Measurements from ENCODE around the gene ITSN1. TPM values are rescaled to one million over a fixed set of nuclear protein-coding genes. Genes with fewer than 3 reads are reported as not detected.
"Not testable (repeated sequence)": the region's sequence is repeated elsewhere in the genome, so short reads cannot be mapped to it uniquely, and the experiment has no call there.

Gene ITSN1
- total RNA-seq, 2 experiments from 2014 or later: 3.6 to 6.6 TPM

- Mint-ChIP-seq H3K4me1 (no peaks in the 10 kb centered on the region), H3K27me3 (no peaks in the 10 kb centered on the region), H3K27ac (no peak overlapping the region), H3K36me3 (no peaks in the 10 kb centered on the region), H3K4me3 (no peak overlapping the region), H3K9me3 (no peaks in the 10 kb centered on the region)
- DNase-seq: no peak
Measured at GRCh38 chr21:33662046-33662445, 19.7 kb downstream of the ITSN1 start.

- no peak for DNase-seq
- H3K4me3 Mint-ChIP-seq: no peak overlapping the region
- H3K9me3 Mint-ChIP-seq: no peaks in the 10 kb centered on the region
- no peaks in the 10 kb centered on the region for H3K27me3 Mint-ChIP-seq
- no peaks in the 10 kb centered on the region for H3K4me1 Mint-ChIP-seq
- no peak overlapping the region for H3K27ac Mint-ChIP-seq
- H3K36me3 Mint-ChIP-seq: no peaks in the 10 kb centered on the region
Measured at GRCh38 chr21:33663241-33663640, 20.9 kb downstream of the ITSN1 start.

- Mint-ChIP-seq H3K9me3 (no peaks in the 10 kb centered on the region), H3K4me3 (no peak overlapping the region), H3K27ac (no peak overlapping the region), H3K4me1 (no peaks in the 10 kb centered on the region), H3K36me3 (no peaks in the 10 kb centered on the region), H3K27me3 (no peaks in the 10 kb centered on the region)
- no peak for DNase-seq
Measured at GRCh38 chr21:33664135-33664534, 21.8 kb downstream of the ITSN1 start.

GRCh38 chr21:33666153-33666552 is 23.9 kb downstream of the ITSN1 start:
- H3K9me3 Mint-ChIP-seq: no peaks in the 10 kb centered on the region
- H3K4me3 Mint-ChIP-seq: no peak overlapping the region
- no peaks in the 10 kb centered on the region for H3K27me3 Mint-ChIP-seq
- H3K36me3 Mint-ChIP-seq: no peaks in the 10 kb centered on the region
- no peaks in the 10 kb centered on the region for H3K4me1 Mint-ChIP-seq
- no peak for DNase-seq
- no peak overlapping the region for H3K27ac Mint-ChIP-seq

GRCh38 chr21:33667636-33668035 is 25.3 kb downstream of the ITSN1 start:
- Mint-ChIP-seq H3K27me3 (no peaks in the 10 kb centered on the region), H3K4me1 (no peaks in the 10 kb centered on the region), H3K27ac (no peak overlapping the region), H3K36me3 (no peaks in the 10 kb centered on the region), H3K9me3 (no peaks in the 10 kb centered on the region), H3K4me3 (no peak overlapping the region)
- DNase-seq: no peak

- Mint-ChIP-seq H3K36me3 (no peaks in the 10 kb centered on the region), H3K4me3 (no peak overlapping the region), H3K4me1 (no peaks in the 10 kb centered on the region), H3K27ac (no peak overlapping the region), H3K9me3 (no peaks in the 10 kb centered on the region), H3K27me3 (no peaks in the 10 kb centered on the region)
- no peak for DNase-seq
Measured at GRCh38 chr21:33668180-33668579, 25.9 kb downstream of the ITSN1 start.

GRCh38 chr21:33668620-33669019 is 26.3 kb downstream of the ITSN1 start:
- Mint-ChIP-seq H3K27ac (no peak overlapping the region), H3K4me1 (no peaks in the 10 kb centered on the region), H3K9me3 (no peaks in the 10 kb centered on the region), H3K36me3 (no peaks in the 10 kb centered on the region), H3K27me3 (no peaks in the 10 kb centered on the region), H3K4me3 (no peak overlapping the region)
- DNase-seq: no peak

- Mint-ChIP-seq H3K27me3 (no peaks in the 10 kb centered on the region), H3K36me3 (no peaks in the 10 kb centered on the region), H3K9me3 (no peaks in the 10 kb centered on the region), H3K4me3 (no peak overlapping the region), H3K27ac (no peak overlapping the region), H3K4me1 (no peaks in the 10 kb centered on the region)
- no peak for DNase-seq
Measured at GRCh38 chr21:33670076-33670978, 28.0 kb downstream of the ITSN1 start.

- Mint-ChIP-seq H3K4me1 (no peaks in the 10 kb centered on the region), H3K4me3 (no peak overlapping the region), H3K27me3 (no peaks in the 10 kb centered on the region), H3K27ac (no peak overlapping the region), H3K9me3 (no peaks in the 10 kb centered on the region), H3K36me3 (no peaks in the 10 kb centered on the region)
- no peak for DNase-seq
Measured at GRCh38 chr21:33673473-33673872, 31.2 kb downstream of the ITSN1 start.

- H3K36me3 Mint-ChIP-seq: no peaks in the 10 kb centered on the region
- H3K9me3 Mint-ChIP-seq: no peaks in the 10 kb centered on the region
- H3K4me1 Mint-ChIP-seq: no peaks in the 10 kb centered on the region
- no peak for DNase-seq
- no peaks in the 10 kb centered on the region for H3K27me3 Mint-ChIP-seq
- H3K4me3 Mint-ChIP-seq: no peak overlapping the region
- H3K27ac Mint-ChIP-seq: no peak overlapping the region
Measured at GRCh38 chr21:33674226-33674625, 31.9 kb downstream of the ITSN1 start.

- H3K4me1 Mint-ChIP-seq, H3K27ac Mint-ChIP-seq, H3K9me3 Mint-ChIP-seq, DNase-seq, H3K36me3 Mint-ChIP-seq, H3K4me3 Mint-ChIP-seq, H3K27me3 Mint-ChIP-seq: not testable (repeated sequence)
Measured at GRCh38 chr21:33676666-33677065, 34.4 kb downstream of the ITSN1 start.

- H3K27ac Mint-ChIP-seq: no peak overlapping the region
Measured at GRCh38 chr21:33677450-33677849, 35.1 kb downstream of the ITSN1 start.

GRCh38 chr21:33680870-33681269 is 38.6 kb downstream of the ITSN1 start:
- H3K36me3 Mint-ChIP-seq: no peaks in the 10 kb centered on the region
- DNase-seq: no peak
- H3K27ac Mint-ChIP-seq: no peak overlapping the region
- H3K27me3 Mint-ChIP-seq: no peaks in the 10 kb centered on the region
- no peaks in the 10 kb centered on the region for H3K4me1 Mint-ChIP-seq
- no peaks in the 10 kb centered on the region for H3K9me3 Mint-ChIP-seq
- H3K4me3 Mint-ChIP-seq: no peak overlapping the region

More at GRCh38 chr21:33677450-33677849, 35.1 kb downstream of the ITSN1 start:
- no peaks in the 10 kb centered on the region for H3K27me3 Mint-ChIP-seq
- no peak overlapping the region for H3K4me3 Mint-ChIP-seq
- no peak for DNase-seq
- H3K36me3 Mint-ChIP-seq: no peaks in the 10 kb centered on the region
- H3K4me1 Mint-ChIP-seq: no peaks in the 10 kb centered on the region
- H3K9me3 Mint-ChIP-seq: no peaks in the 10 kb centered on the region

GRCh38 chr21:33682992-33683627 is 40.8 kb downstream of the ITSN1 start:
- Mint-ChIP-seq H3K36me3 (no peaks in the 10 kb centered on the region), H3K9me3 (no peaks in the 10 kb centered on the region), H3K27ac (no peak overlapping the region), H3K4me3 (no peak overlapping the region), H3K4me1 (no peaks in the 10 kb centered on the region), H3K27me3 (no peaks in the 10 kb centered on the region)
- DNase-seq: no peak

- no peaks in the 10 kb centered on the region for H3K27me3 Mint-ChIP-seq
- no peak overlapping the region for H3K4me3 Mint-ChIP-seq
- DNase-seq: no peak
- H3K9me3 Mint-ChIP-seq: no peaks in the 10 kb centered on the region
- no peaks in the 10 kb centered on the region for H3K4me1 Mint-ChIP-seq
- no peak overlapping the region for H3K27ac Mint-ChIP-seq
- no peaks in the 10 kb centered on the region for H3K36me3 Mint-ChIP-seq
Measured at GRCh38 chr21:33684068-33684467, 41.8 kb downstream of the ITSN1 start.
